IMR-90 (cell line): ENCODE results near the gene DHH. TPM values are rescaled to one million over a fixed set of nuclear protein-coding genes. Genes with fewer than 3 reads are reported as not detected.

Experiments
- ATAC-seq: fragments of 200-7000 bp; cut with Tn5 transposase; 2 replicates; pipeline ENCODE4 v1.9.1; 2020; ENCODE audit warnings: low read depth, mild to moderate bottlenecking, moderate library complexity
- BruUV-seq: library from RNA; stranded (reverse); fragments of 400-500 nt; replicated peaks from 2 replicates; lab custom pipeline; 2021; lab: Mats Ljungman, UMichigan
- CTCF ChIA-PET: fragments of 300-600 bp; formaldehyde crosslinking; extraction: SDS; loops from one replicate; lab custom pipeline; 2021; ENCODE audit warnings: antibody characterized with exemption; lab: Yijun Ruan, JAX
- POLR2A ChIA-PET: fragments of 300-600 bp; sonication (Branson Sonifier 250); formaldehyde crosslinking; loops from one replicate; lab custom pipeline; 2022; ENCODE audit warnings: antibody characterized with exemption; ENCODE audit not compliant: unreplicated experiment; lab: Charles Lee
- DNase-seq: peaks from one replicate; pipeline ENCODE4 v3.0.0; 2013
- H2AFZ ChIP-seq: replicated peaks from 2 replicates; pipeline ENCODE3; 2013; ENCODE audit warnings: low read length, mild to moderate bottlenecking; ENCODE audit not compliant: poor library complexity
- H2AK5ac ChIP-seq: 2 replicates; pipeline ENCODE4 v1.6.1; 2013; ENCODE audit warnings: low read depth, low read length, inconsistent platforms
- H2AK9ac ChIP-seq: replicated peaks from 2 replicates; pipeline ENCODE3; 2013; ENCODE audit warnings: mild to moderate bottlenecking, low read depth, low read length, moderate library complexity; ENCODE audit not compliant: poor library complexity
- H2BK120ac ChIP-seq: 2 replicates; pipeline ENCODE4 v1.6.1; 2013; ENCODE audit warnings: low read depth, low read length, inconsistent platforms
- H2BK15ac ChIP-seq: 3 replicates; pipeline ENCODE4 v1.6.1; 2013; ENCODE audit warnings: low read depth, low read length, inconsistent platforms
- H2BK20ac ChIP-seq: 2 replicates; pipeline ENCODE4 v1.6.1; 2013; ENCODE audit warnings: low read depth, mild to moderate bottlenecking, inconsistent platforms, low read length, moderate library complexity
- H2BK5ac ChIP-seq: 2 replicates; pipeline ENCODE4 v1.6.1; 2013; ENCODE audit warnings: mild to moderate bottlenecking, low read depth, low read length, inconsistent platforms; ENCODE audit not compliant: poor library complexity, severe bottlenecking
- H3K14ac ChIP-seq: replicated peaks from 2 replicates; pipeline ENCODE4 v1.6.1; 2013; ENCODE audit warnings: low read depth, low read length, inconsistent platforms
- H3K18ac ChIP-seq: 2 replicates; pipeline ENCODE4 v1.6.1; 2013; ENCODE audit warnings: low read depth, low read length, control low read depth
- H3K23ac ChIP-seq: 2 replicates; pipeline ENCODE4 v1.6.1; 2013; ENCODE audit warnings: low read depth, low read length, inconsistent platforms
- H3K27ac ChIP-seq: 2 replicates; pipeline ENCODE4 v1.5.1; 2013; ENCODE audit warnings: mild to moderate bottlenecking, control low read depth, low read length; ENCODE audit not compliant: insufficient read depth
- H3K27me3 ChIP-seq: 2 replicates; pipeline ENCODE4 v1.6.1; 2013; ENCODE audit warnings: low read length; ENCODE audit not compliant: control insufficient read depth, insufficient read depth
- H3K36me3 ChIP-seq: 2 replicates; pipeline ENCODE4 v1.6.1; 2013; ENCODE audit warnings: low read length, mixed read lengths; ENCODE audit not compliant: control insufficient read depth, insufficient read depth
- H3K4ac ChIP-seq: 2 replicates; pipeline ENCODE4 v1.6.1; 2013; ENCODE audit warnings: low read depth, low read length, inconsistent platforms
- H3K4me1 ChIP-seq: 2 replicates; pipeline ENCODE4 v1.6.1; 2013; ENCODE audit warnings: low read length, mixed read lengths; ENCODE audit not compliant: control insufficient read depth, insufficient read depth
- H3K4me2 ChIP-seq: 2 replicates; pipeline ENCODE4 v1.6.1; 2013; ENCODE audit warnings: low read depth, mild to moderate bottlenecking, control low read depth, low read length, moderate library complexity
- H3K4me3 ChIP-seq: 2 replicates; pipeline ENCODE4 v1.5.1; 2013; ENCODE audit warnings: low read depth, mild to moderate bottlenecking, control low read depth, low read length, moderate library complexity; ENCODE audit not compliant: insufficient read depth
- H3K56ac ChIP-seq: 2 replicates; pipeline ENCODE4 v1.6.1; 2013; ENCODE audit warnings: low read length, inconsistent platforms; ENCODE audit not compliant: insufficient read depth; ENCODE audit errors: extremely low read depth
- H3K79me1 ChIP-seq, 2 experiments: 2 replicates each; pipeline ENCODE4 v1.6.1; 2013; ENCODE audit warnings: low read length in 2 of 2, inconsistent platforms in 1 of 2, low read depth in 1 of 2
- H3K9ac ChIP-seq: 2 replicates; pipeline ENCODE4 v1.6.1; 2013; ENCODE audit warnings: low read depth, low read length, control low read depth
- H3K9me1 ChIP-seq: 2 replicates; pipeline ENCODE4 v1.6.1; 2013; ENCODE audit warnings: low read length, inconsistent platforms; ENCODE audit not compliant: insufficient read depth
- H3K9me3 ChIP-seq: 2 replicates; pipeline ENCODE4 v1.6.1; 2013; ENCODE audit warnings: low read length; ENCODE audit not compliant: control insufficient read depth, insufficient read depth
- H4K20me1 ChIP-seq: 2 replicates; pipeline ENCODE4 v1.6.1; 2013; ENCODE audit warnings: low read length, inconsistent platforms; ENCODE audit not compliant: insufficient read depth
- H4K5ac ChIP-seq: 2 replicates; pipeline ENCODE4 v1.6.1; 2013; ENCODE audit warnings: mild to moderate bottlenecking, low read depth, low read length, control low read depth
- H4K8ac ChIP-seq, 2 experiments: 2 replicates each; pipeline ENCODE4 v1.6.1; 2013; ENCODE audit warnings: low read depth in 2 of 2, low read length in 2 of 2, control low read depth in 1 of 2, inconsistent platforms in 1 of 2
- H4K91ac ChIP-seq: 2 replicates; pipeline ENCODE4 v1.6.1; 2013; ENCODE audit warnings: low read depth, low read length, inconsistent platforms; ENCODE audit not compliant: insufficient read depth
- BHLHE40 ChIP-seq: fragments of 150-350 bp; IDR thresholded peaks from 2 replicates; pipeline ENCODE4 v1.6.1; 2016; ENCODE audit warnings: mild to moderate bottlenecking, low read depth, low read length
- CTCF ChIP-seq: conservative IDR thresholded peaks from 2 replicates; pipeline ENCODE4 v1.5.1; 2012; ENCODE audit warnings: mild to moderate bottlenecking, low read depth, low read length, improper control_type of control experiment
- FOS ChIP-seq: fragments of 150-350 bp; IDR thresholded peaks from 2 replicates; pipeline ENCODE4 v1.6.1; 2016; ENCODE audit warnings: low read depth, low read length
- MXI1 ChIP-seq: IDR thresholded peaks from 2 replicates; pipeline ENCODE4 v1.6.1; 2012; ENCODE audit warnings: low read depth, mild to moderate bottlenecking, low read length, moderate library complexity, borderline replicate concordance
- POLR2A ChIP-seq: IDR thresholded peaks from 2 replicates; pipeline ENCODE4 v1.6.1; 2012; ENCODE audit warnings: mild to moderate bottlenecking, low read depth, low read length
- RAD21 ChIP-seq: IDR thresholded peaks from 2 replicates; pipeline ENCODE4 v1.6.1; 2012; ENCODE audit warnings: low read length, improper control_type of control experiment
- WGBS, 2 experiments: methylation state at CpG; one replicate each; pipeline versions ENCODE4 v1.1.5 to v1.1.7; 2013; ENCODE audit warnings: missing lambda C conversion rate in 2 of 2; ENCODE audit not compliant: insufficient read length in 1 of 2; ENCODE audit errors: extremely low coverage in 2 of 2; 5-methylcytosine and 5-hydroxymethylcytosine counted together
- dilution Hi-C: fragments of 300-500 bp; cut with HindIII; formaldehyde crosslinking; loops from one replicate; pipeline ENCODE4 v1.14.3; 2018; ENCODE audit warnings: low sequenced_read_pairs; ENCODE audit not compliant: unreplicated experiment
- in situ Hi-C: fragments of 300-500 bp; cut with MboI; formaldehyde crosslinking; loops from 3 replicates; pipeline ENCODE4 v1.14.3; 2019; ENCODE audit warnings: low sequenced_read_pairs, inconsistent platforms, mixed read lengths
- intact Hi-C: fragments of 100-400 bp; cut with micrococcal nuclease; formaldehyde crosslinking; loops from 2 replicates; pipeline ENCODE4 v1.10.0; 2022
- polyA plus RNA-seq, 3 experiments: library from polyadenylated mRNA; depleted of rRNA; stranded (reverse); fragments of >200 nt; gene quantifications; 2 replicates each; pipeline ENCODE4 v1.2.3, GENCODE V29; 2012; ENCODE audit warnings: low replicate concordance in 1 of 3
- total RNA-seq: library from RNA; depleted of rRNA; stranded (reverse); fragments of >200 nt; gene quantifications from 2 replicates; pipeline ENCODE4 v1.2.3, GENCODE V29; 2012
- TF ChIP-seq, protein P1 (sequence below): fragments of 150-350 bp; IDR thresholded peaks from 2 replicates; pipeline ENCODE4 v1.6.1; 2016; ENCODE audit warnings: low read depth, mild to moderate bottlenecking, low read length, moderate library complexity, borderline replicate concordance

Gene DHH
- total and polyA plus RNA-seq, 2 of the 4 experiments (the other 2 are of a cell fraction), result under 0.01 to 0.07 TPM

GRCh38 chr12:49092086-49092815, 2.4 kb downstream of the DHH start:
- no peak overlapping the region for H3K27ac ChIP-seq
- no peak overlapping the region for H2BK5ac ChIP-seq
- H3K56ac ChIP-seq, result no peak overlapping the region
- ChIA-PET POLR2A (interaction anchor here (0.6 kb wide), 1 partner anchor 109 kb away, joined by 4 read pairs; no protein-coding TSS in a partner anchor), CTCF (interaction anchor here (0.6 to 1.3 kb wide), 4 partner anchors 13 to 160 kb away, joined by 3 to 7 read pairs (median 4); partner anchors contain the start of gene LMBR1L)
- no peak overlapping the region for H3K23ac ChIP-seq
- H3K27me3 ChIP-seq, result peaks cover 30% of the 10 kb centered on the region; the same call in 1 of the 2 replicates
- peak overlapping the region; percentile 48 for H3K4me2 ChIP-seq
- H3K9me3 ChIP-seq, result no peaks in the 10 kb centered on the region
- H2BK120ac ChIP-seq, result no peak overlapping the region
- peak overlapping the region; percentile 58 for H2AK9ac ChIP-seq
- H3K79me1 ChIP-seq, result 0 out of 4 replicates have a peak, but pooled peaks cover 0 to 3% of the 10 kb centered on the region in 2 experiments
- H4K5ac ChIP-seq, result no peak overlapping the region
- peak overlapping the region; percentile 12 for H3K4me3 ChIP-seq
- no peak overlapping the region for H3K14ac ChIP-seq
- ATAC-seq, result peak; percentile 40
- H3K4me1 ChIP-seq, result peaks cover 9% of the 10 kb centered on the region; the same call in 1 of the 2 replicates
- intact Hi-C loops, result no loop called here
- peaks cover 2% of the 10 kb centered on the region; the same call in 1 of the 2 replicates for H3K9me1 ChIP-seq
- no TSS peak for BruUV-seq
- dilution Hi-C loops, result no loop called here
- no peak overlapping the region for H2BK15ac ChIP-seq
- 27% methylated on average over 3 of the region's 32 CpGs; no CpG with 5 or more reads in 1 of the 2 experiments for WGBS, 2 experiments
- peak overlapping the region; percentile 79 for H2AFZ ChIP-seq
- in situ Hi-C loops, result no loop called here
- no peak overlapping the region for H2BK20ac ChIP-seq
- H4K91ac ChIP-seq, result no peak overlapping the region
- H4K20me1 ChIP-seq, result no peaks in the 10 kb centered on the region; the same call in 1 of the 2 replicates
- H4K8ac ChIP-seq, result no peak overlapping the region
- 0 out of 2 replicates have a peak overlapping the region, but pooled peaks have one; percentile 3 for H3K4ac ChIP-seq
- TF ChIP-seq BHLHE40 (no peak), FOS (no peak), CTCF (peak; percentile 43), MXI1 (no peak), RAD21 (peak; percentile 39; the same call in 1 of the 2 replicates), POLR2A (no peak)
- TF ChIP-seq, protein P1, sequence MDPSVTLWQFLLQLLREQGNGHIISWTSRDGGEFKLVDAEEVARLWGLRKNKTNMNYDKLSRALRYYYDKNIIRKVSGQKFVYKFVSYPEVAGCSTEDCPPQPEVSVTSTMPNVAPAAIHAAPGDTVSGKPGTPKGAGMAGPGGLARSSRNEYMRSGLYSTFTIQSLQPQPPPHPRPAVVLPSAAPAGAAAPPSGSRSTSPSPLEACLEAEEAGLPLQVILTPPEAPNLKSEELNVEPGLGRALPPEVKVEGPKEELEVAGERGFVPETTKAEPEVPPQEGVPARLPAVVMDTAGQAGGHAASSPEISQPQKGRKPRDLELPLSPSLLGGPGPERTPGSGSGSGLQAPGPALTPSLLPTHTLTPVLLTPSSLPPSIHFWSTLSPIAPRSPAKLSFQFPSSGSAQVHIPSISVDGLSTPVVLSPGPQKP, result no peak
- peaks cover 5% of the 10 kb centered on the region for H3K36me3 ChIP-seq
- peak; percentile 30 for DNase-seq
- H3K9ac ChIP-seq, result no peak overlapping the region
- H2AK5ac ChIP-seq, result no peak overlapping the region
- no peak overlapping the region for H3K18ac ChIP-seq
